MCF 10A (cell line): Measurements from ENCODE around the gene NBL1. TPM values are rescaled to one million over a fixed set of nuclear protein-coding genes. Genes with fewer than 3 reads are reported as not detected.
A peak's percentile ranks its signal among the peaks of the same experiment; 100 is the strongest.
"Not testable (repeated sequence)": the region's sequence is repeated elsewhere in the genome, so short reads cannot be mapped to it uniquely, and the experiment has no call there.

ENCODE experiments used
- BruUV-seq: library from RNA; stranded (reverse); fragments of 400-500 nt; replicated peaks from 2 replicates; lab custom pipeline; 2021; lab: Mats Ljungman, UMichigan
- CTCF ChIA-PET: fragments of 300-600 bp; sonication (Branson Sonifier 250); formaldehyde crosslinking; extraction: SDS; loops from one replicate; lab custom pipeline; 2021; ENCODE audit warnings: antibody characterized with exemption, inconsistent platforms; lab: Yijun Ruan, JAX
- POLR2A ChIA-PET: fragments of 300-600, 350-650 bp; sonication (Branson Sonifier 250); formaldehyde crosslinking; extraction: SDS; loops from one replicate; lab custom pipeline; 2020; ENCODE audit warnings: antibody characterized with exemption, inconsistent platforms; lab: Yijun Ruan, JAX
- DNase-seq: peaks from one replicate; pipeline ENCODE4 v3.0.0-alpha.2; 2018; ENCODE audit not compliant: unreplicated experiment
- H3K27ac Mint-ChIP-seq: one replicate; pipeline ENCODE4 v1.8.0; 2022; ENCODE audit warnings: mild to moderate bottlenecking, low read depth, mixed read lengths; ENCODE audit not compliant: unreplicated experiment
- H3K27me3 Mint-ChIP-seq: one replicate; pipeline ENCODE4 v1.8.0; 2022; ENCODE audit warnings: mixed read lengths; ENCODE audit not compliant: insufficient read depth, unreplicated experiment
- H3K36me3 Mint-ChIP-seq: one replicate; pipeline ENCODE4 v1.8.0; 2022; ENCODE audit warnings: mild to moderate bottlenecking, moderate library complexity, mixed read lengths; ENCODE audit not compliant: insufficient read depth, unreplicated experiment
- H3K4me1 Mint-ChIP-seq: one replicate; pipeline ENCODE4 v1.8.0; 2022; ENCODE audit warnings: mixed read lengths; ENCODE audit not compliant: insufficient read depth, unreplicated experiment
- H3K4me3 Mint-ChIP-seq: one replicate; pipeline ENCODE4 v1.8.0; 2022; ENCODE audit warnings: mild to moderate bottlenecking, moderate library complexity, mixed read lengths; ENCODE audit not compliant: unreplicated experiment
- H3K9me3 Mint-ChIP-seq: one replicate; pipeline ENCODE4 v1.8.0; 2022; ENCODE audit warnings: mixed read lengths; ENCODE audit not compliant: unreplicated experiment
- intact Hi-C: fragments of 100-400 bp; cut with micrococcal nuclease; formaldehyde crosslinking; loops from 2 replicates; pipeline ENCODE4 v1.14.1; 2022
- total RNA-seq: library from RNA; stranded (reverse); gene quantifications from 2 replicates; pipeline ENCODE4 v1.2.3, GENCODE V29; 2022
- TF ChIP-seq, protein P1 (sequence below): fragments of 200-600 bp; IDR thresholded peaks from one replicate; pipeline ENCODE4 v1.8.0; 2022; ENCODE audit warnings: antibody characterized with exemption, mild to moderate bottlenecking; ENCODE audit not compliant: unreplicated experiment

NBL1 gene
- total RNA-seq, 1 experiment from 2014 or later, result 70.4 TPM

- Mint-ChIP-seq H3K36me3 (peaks cover 13% of the 10 kb centered on the region), H3K4me1 (peaks cover 6% of the 10 kb centered on the region), H3K27me3 (no peaks in the 10 kb centered on the region), H3K9me3 (no peaks in the 10 kb centered on the region), H3K27ac (no peak overlapping the region), H3K4me3 (no peak overlapping the region)
- ChIA-PET POLR2A (interaction anchor here (0.6 kb wide), 1 partner anchor 22 kb away, joined by 3 read pairs; no protein-coding TSS in a partner anchor), CTCF (no interaction called here)
- TF ChIP-seq, protein P1, sequence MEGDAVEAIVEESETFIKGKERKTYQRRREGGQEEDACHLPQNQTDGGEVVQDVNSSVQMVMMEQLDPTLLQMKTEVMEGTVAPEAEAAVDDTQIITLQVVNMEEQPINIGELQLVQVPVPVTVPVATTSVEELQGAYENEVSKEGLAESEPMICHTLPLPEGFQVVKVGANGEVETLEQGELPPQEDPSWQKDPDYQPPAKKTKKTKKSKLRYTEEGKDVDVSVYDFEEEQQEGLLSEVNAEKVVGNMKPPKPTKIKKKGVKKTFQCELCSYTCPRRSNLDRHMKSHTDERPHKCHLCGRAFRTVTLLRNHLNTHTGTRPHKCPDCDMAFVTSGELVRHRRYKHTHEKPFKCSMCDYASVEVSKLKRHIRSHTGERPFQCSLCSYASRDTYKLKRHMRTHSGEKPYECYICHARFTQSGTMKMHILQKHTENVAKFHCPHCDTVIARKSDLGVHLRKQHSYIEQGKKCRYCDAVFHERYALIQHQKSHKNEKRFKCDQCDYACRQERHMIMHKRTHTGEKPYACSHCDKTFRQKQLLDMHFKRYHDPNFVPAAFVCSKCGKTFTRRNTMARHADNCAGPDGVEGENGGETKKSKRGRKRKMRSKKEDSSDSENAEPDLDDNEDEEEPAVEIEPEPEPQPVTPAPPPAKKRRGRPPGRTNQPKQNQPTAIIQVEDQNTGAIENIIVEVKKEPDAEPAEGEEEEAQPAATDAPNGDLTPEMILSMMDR, result no peak
- BruUV-seq, result no TSS peak
- DNase-seq, result no peak
- intact Hi-C loops, result no loop called here
Measured at GRCh38 chr1:19633106-19633505, 11.0 kb upstream of the NBL1 start.

DNA sequence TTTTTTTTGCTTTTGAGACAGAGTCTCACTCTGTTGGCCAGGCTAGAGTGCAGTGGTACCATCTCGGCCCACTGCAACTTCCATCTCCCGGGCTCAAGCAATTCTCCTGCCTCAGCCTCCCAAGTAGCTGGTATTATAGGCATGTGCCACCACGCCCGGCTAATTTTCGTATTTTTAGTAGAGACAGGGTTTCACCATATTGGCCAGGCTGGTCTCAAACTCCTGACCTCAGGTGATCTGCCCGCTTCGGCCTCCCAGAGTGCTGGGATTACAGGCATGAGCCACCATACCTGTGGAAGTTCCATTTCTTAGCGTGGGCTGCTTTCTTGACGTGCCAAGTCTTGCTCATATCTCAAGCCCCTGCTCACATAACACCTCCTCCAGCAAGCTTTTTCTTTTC lies 9.0 kb upstream of the NBL1 start:
- H3K27me3 Mint-ChIP-seq, H3K4me1 Mint-ChIP-seq, H3K4me3 Mint-ChIP-seq, intact Hi-C loops, DNase-seq, BruUV-seq, H3K9me3 Mint-ChIP-seq, H3K27ac Mint-ChIP-seq, H3K36me3 Mint-ChIP-seq: not testable (repeated sequence)
- POLR2A ChIA-PET, result interaction anchor here (0.9 to 1.3 kb wide), 3 partner anchors 10 to 16 kb away, joined by 3 to 6 read pairs (median 3); no protein-coding TSS in a partner anchor
- CTCF ChIA-PET, result interaction anchor here (0.6 kb wide), 1 partner anchor 272 kb away, joined by 3 read pairs; no protein-coding TSS in a partner anchor

DNA sequence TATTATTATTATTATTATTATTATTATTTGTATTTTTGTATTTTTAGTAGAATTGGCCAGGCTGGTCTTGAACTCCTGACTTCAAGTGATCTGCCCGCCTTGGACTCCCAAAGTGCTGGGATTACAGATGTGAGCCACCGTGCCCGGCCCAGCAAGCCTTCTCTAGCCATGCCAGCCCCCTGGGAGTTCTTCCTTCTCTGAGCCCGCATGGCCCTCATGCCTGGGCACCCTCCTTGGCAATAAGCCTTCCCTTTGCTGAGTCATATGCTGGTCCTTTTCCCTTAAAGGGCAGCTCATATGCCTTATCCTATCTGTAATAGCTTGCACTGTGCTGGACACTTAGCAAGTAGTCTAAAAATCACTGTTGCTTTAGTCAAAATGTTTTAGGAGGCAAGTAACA lies 8.5 kb upstream of the NBL1 start:
- H3K9me3 Mint-ChIP-seq, result no peaks in the 10 kb centered on the region
- no peak overlapping the region for H3K27ac Mint-ChIP-seq
- peak; percentile 86 for DNase-seq
- peaks cover 15% of the 10 kb centered on the region for H3K4me1 Mint-ChIP-seq
- no peak overlapping the region for H3K4me3 Mint-ChIP-seq
- TF ChIP-seq, protein P1, result no peak
- BruUV-seq, result no TSS peak
- H3K27me3 Mint-ChIP-seq, result no peaks in the 10 kb centered on the region
- intact Hi-C loops, result no loop called here
- peaks cover 7% of the 10 kb centered on the region for H3K36me3 Mint-ChIP-seq
- ChIA-PET CTCF (interaction anchor here (0.5 to 0.7 kb wide), 3 partner anchors 18 to 273 kb away, joined by 3 to 4 read pairs (median 3); no protein-coding TSS in a partner anchor), POLR2A (interaction anchor here (0.9 to 1.3 kb wide), 3 partner anchors 11 to 17 kb away, joined by 3 to 6 read pairs (median 3); no protein-coding TSS in a partner anchor)

DNA sequence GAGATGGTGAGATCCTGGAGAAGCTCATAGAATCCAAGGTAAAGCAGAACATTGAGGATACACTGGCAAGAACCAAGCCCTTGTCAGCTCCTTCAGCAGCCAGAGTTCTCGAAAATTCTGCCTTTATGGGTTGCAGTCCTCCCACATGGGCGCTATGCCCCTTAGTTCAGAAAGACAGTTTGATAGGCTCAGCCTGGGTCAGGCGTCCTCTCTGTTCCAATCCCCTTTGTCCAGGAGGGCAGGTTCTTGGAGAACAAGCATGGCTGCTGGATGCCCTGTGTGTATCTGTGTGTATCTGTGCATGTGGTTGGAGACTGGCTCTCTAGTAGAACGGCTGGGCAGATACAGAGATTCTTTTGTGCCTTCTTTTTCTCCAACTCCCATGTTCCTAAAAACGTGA lies 8.0 kb upstream of the NBL1 start:
- TF ChIP-seq, protein P1, result no peak
- peaks cover 18% of the 10 kb centered on the region for H3K4me1 Mint-ChIP-seq
- intact Hi-C loops, result no loop called here

GRCh38 chr1:19636749-19637148 lies 7.4 kb upstream of the NBL1 start:
- BruUV-seq, H3K9me3 Mint-ChIP-seq, H3K4me3 Mint-ChIP-seq, intact Hi-C loops, H3K27me3 Mint-ChIP-seq, H3K27ac Mint-ChIP-seq, POLR2A ChIA-PET, H3K36me3 Mint-ChIP-seq, DNase-seq: not testable (repeated sequence)
- peaks cover 20% of the 10 kb centered on the region for H3K4me1 Mint-ChIP-seq
- CTCF ChIA-PET, result interaction anchor here (0.5 to 0.6 kb wide), 2 partner anchors 13 to 201 kb away, joined by 3 read pairs; no protein-coding TSS in a partner anchor

More for the DNA sequence above, 8.0 kb upstream of the NBL1 start:
- H3K4me3 Mint-ChIP-seq, result no peak overlapping the region
- BruUV-seq, result no TSS peak
- peaks cover 7% of the 10 kb centered on the region for H3K36me3 Mint-ChIP-seq
- no peaks in the 10 kb centered on the region for H3K27me3 Mint-ChIP-seq
- DNase-seq, result no peak
- ChIA-PET POLR2A (interaction anchor here (0.9 kb wide), 1 partner anchor 16 kb away, joined by 3 read pairs; no protein-coding TSS in a partner anchor), CTCF (interaction anchor here (0.7 kb wide), 1 partner anchor 18 kb away, joined by 3 read pairs; no protein-coding TSS in a partner anchor)
- no peak overlapping the region for H3K27ac Mint-ChIP-seq
- H3K9me3 Mint-ChIP-seq, result no peaks in the 10 kb centered on the region
